ENCODE results near the gene PSMD10. TPM values are rescaled to one million over a fixed set of nuclear protein-coding genes. Genes with fewer than 3 reads are reported as not detected.

The PSMD10 gene
- polyA plus RNA-seq, 4 donors = 64.1 to 85.2 (median 78.5) TPM

DNA sequence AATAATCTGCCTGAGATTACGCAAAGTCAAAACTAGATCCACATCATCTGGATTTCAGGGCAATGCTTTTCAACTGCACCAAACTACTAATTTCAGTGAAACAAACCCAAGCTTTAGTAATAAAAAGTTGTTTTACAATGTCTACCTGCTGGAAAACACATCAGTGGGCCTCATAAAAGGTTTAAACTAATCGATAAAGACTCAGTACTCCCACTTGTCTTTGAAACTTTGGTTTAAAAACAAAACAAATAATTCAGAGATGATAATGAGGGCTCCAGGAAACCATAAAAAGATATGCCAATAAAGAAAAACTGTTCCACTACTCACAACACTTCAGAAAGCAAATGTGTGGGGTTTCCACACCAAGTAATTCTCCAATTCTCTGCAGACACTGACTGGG lies 10.2 kb downstream of the PSMD10 start:
- no peak for DNase-seq (ENCODE audit: low read depth in 4 of 4, low spot score in 2 of 4)

DNA sequence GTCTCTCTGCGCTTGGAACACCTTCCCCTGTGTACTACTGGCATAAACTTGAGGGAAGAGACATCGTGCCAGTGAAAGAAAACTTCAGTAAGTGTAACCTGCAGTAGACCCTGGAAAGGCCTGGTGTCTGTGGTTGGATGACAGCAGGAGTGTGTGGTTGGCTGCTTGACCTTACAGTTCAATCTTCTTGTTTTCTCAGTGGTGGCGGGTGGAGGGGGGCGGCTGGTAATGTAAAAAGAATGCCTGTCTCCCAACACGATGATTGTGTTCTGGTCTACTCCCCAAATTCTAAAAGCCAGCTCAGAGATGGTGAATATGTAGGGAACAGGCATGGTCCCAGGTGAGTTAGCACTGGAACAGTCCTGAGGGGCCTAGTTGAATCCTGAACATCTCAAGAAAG lies 18.6 kb downstream of the PSMD10 start:
- no peak for DNase-seq (ENCODE audit: low read depth in 4 of 4, low spot score in 2 of 4)

DNA sequence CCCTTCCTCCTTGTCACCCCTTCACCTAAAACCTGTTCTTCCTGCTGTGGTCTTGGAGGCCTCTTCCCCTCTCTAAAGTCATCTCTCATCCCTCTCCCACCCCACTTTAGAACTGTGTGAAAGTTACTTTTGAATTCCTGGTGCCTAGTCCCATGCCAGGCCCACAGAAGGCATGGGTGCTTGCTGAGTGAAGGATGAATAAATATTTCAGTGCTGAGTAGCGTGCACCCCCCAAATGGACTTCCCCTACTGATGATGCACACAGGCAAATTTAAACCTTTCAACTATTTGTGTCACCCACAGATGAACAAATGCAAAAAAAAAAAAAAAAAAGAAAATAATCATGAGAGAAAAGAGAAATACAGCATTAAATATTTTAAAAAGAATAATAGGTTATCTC lies 19.8 kb downstream of the PSMD10 start:
- no peak for DNase-seq (ENCODE audit: low read depth in 4 of 4, low spot score in 2 of 4)

DNA sequence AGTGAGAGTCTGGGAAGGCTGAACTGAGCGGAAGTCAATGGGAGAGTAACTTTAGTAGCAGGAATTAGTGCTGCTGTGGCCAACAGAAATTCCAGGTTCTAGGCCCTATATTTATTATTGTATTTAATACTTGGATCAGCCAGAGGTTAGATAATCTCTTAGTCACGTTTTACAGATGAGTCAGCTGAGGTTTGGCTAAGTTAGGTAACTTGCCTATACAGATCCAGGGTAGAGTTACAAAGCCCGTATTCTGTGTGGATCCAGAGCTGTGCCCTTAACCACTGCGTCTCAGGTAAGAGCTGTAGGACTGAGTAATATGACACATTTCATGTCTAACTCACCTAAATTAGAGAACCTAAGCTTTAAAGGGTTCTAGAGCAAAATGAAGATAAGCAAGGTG lies 20.5 kb downstream of the PSMD10 start:
- DNase-seq (ENCODE audit: low read depth in 4 of 4, low spot score in 2 of 4) = no peak

DNA sequence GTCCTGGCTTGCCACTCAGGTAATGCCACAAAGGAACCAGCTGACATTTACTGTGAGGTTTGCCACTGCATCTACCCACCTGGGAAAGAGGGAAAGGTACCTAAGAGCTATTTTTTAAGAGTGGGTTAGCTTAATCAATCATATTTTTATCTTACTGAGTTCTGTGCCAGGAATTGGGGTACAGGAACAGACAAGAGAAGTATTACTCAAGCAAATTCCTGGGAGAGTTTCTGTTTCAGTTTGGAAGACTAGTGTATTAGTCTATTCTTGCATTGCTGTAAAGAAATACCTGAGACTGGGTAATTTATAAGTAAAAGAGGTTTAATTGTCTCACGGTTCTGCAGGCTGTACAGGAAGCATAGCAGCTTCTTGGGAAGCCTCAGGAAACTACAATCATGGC lies 23.2 kb downstream of the PSMD10 start:
- no peak for DNase-seq (ENCODE audit: low read depth in 4 of 4, low spot score in 2 of 4)

DNA sequence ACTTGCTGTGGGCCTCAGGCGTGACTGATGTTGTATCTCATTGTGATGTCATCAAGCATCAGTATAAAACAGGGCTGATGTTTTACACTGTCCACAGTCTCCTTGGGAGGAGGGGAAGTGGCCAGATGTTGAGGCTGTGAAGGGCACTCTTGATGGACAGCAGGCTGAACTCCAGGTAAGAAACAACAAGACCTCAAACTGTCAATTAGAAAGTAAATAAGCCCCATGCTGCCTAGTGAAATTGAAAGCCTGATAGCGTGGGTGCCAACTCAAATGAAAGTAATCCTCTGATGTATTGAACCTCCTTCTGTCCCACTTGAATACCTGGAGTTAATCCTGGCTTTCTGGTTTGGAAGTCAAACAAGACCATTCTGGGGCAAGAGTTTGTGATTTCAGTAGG lies 26.7 kb downstream of the PSMD10 start:
- no peak for DNase-seq (ENCODE audit: low read depth in 4 of 4, low spot score in 2 of 4)

DNA sequence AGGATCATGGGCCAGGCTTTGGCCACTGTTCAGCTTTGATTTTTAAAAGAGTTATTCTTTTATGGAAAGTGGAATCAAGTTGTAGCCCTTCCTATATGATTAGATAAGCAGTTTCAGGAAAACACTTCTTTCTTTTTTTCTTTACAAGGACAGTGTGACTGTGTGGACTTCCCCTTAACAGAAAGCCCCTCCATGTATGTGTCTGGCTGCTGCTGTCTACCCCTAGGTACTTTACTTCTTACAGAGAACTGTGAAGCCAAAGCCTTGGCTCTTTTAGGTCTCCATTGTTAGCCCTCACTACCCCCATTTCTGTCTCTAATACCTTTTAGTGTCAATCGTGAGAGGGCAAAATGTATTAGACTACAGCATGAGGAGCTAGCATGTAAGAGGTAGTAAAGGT lies 27.3 kb downstream of the PSMD10 start:
- no peak for DNase-seq (ENCODE audit: low read depth in 4 of 4, low spot score in 2 of 4)

DNA sequence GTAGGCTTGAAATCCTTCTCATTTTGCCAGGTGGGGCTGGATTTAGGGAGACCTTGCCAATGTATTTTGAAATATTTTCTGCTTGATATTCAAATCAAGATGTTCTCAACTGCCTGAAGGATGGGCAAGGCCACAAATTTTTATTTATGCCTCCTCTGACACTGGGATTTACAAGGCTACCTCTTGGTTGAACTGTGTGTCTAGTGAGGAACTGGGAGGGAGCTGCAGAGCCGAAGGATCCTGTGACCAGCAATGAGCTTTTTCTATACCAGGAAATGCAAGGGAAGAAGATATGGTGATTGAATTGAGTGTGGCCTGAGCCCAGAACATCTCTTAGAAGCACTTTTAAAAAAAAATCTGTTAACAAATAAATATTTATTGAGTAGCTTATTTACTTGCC lies 31.5 kb downstream of the PSMD10 start:
- no peak for DNase-seq (ENCODE audit: low read depth in 4 of 4, low spot score in 2 of 4)

DNA sequence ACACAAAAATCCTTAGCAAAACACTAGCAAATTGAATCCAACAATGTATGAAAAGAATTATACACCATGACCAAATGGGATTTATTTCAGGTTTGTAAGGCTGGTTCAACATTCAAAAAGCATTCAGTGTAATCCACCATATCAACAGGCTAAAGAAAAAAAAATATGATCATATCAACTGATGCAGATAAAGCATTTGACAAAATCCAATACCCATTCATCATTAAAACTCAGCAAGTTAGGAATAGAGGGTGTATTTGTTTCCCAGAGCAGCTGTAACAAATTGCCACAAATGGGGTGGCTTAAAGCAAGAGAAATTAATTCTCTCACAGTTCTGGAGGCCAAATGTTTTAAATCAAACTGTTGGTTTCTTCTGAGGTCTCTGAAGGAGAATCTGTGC lies 35.8 kb downstream of the PSMD10 start:
- DNase-seq (ENCODE audit: low read depth in 4 of 4, low spot score in 2 of 4) = no peak

DNA sequence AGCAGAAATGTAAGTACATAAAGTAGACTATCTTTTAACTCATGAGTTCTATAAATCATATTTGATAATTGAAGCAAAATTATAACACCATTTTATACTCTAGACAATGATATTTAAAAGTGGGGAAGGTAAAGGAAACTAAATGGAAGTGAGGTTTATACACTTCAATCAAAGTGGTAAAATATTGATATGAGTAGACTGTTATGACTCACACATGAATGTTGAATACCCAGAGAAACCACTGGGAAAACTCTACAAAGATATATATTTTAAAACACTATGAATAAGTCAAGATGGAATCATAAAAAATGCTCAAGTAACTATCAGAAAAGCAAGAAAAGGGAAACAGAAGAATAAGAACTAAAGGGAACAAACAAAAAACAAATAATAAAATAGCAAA lies 38.1 kb downstream of the PSMD10 start:
- no peak for DNase-seq (ENCODE audit: low read depth in 4 of 4, low spot score in 2 of 4)

DNA sequence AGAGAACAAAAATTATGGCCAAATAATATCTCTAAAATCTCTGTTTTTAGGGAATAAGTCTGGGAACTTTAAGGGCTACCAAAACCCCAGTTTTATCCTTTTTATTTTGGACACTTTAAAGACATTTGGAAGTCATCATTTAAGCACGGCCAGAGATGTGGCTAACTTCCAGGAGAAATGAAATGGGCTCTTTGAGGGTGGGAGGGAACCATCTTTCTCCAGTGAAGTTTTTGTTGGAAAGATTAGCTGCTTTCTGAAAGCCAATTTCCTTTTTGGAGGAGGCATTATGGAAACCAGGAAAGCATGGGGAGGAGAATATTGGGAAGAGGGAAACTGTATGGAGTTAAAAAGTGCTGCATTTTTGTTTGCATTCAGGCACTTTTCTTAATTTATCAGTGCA lies 41.7 kb downstream of the PSMD10 start:
- DNase-seq (ENCODE audit: low read depth in 4 of 4, low spot score in 2 of 4) = no peak

DNA sequence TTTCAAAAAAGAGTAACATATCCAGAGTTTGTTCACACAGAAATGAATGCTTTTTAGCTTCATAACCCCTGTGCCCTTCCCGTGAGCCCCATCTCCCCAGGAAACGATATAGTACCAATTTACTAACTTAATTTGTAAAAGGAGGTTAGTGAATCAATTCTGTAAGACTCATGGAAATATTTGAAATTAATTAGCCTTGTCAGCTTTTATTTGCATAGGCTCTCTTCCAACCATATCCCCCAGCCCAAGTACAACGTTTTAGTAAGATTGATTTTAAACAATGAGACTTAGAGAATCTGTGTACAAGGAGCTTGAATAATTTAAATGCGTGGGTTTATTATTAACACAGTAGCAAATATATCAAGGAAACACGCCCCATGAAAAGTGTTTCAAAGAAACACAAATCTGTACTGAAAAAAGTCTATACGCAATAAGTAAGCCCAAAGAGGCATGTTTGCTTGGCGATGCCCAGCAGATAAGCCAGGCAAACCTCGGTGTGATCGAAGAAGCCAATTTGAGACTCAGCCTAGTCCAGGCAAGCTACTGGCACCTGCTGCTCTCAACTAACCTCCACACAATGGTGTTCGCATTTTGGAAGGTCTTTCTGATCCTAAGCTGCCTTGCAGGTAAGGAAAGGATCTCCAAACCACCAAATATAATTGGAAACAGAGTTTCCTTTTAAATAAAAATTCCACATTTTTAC lies 46.6 kb downstream of the PSMD10 start, which contains the start of gene VSIG1:
Gene VSIG1 (plus strand): TSS at position 512 of the 703 bp plus-strand sequence. CDS start 66 bp downstream, at position 578.
- DNase-seq (ENCODE audit: low read depth in 4 of 4, low spot score in 2 of 4) = no peak

DNA sequence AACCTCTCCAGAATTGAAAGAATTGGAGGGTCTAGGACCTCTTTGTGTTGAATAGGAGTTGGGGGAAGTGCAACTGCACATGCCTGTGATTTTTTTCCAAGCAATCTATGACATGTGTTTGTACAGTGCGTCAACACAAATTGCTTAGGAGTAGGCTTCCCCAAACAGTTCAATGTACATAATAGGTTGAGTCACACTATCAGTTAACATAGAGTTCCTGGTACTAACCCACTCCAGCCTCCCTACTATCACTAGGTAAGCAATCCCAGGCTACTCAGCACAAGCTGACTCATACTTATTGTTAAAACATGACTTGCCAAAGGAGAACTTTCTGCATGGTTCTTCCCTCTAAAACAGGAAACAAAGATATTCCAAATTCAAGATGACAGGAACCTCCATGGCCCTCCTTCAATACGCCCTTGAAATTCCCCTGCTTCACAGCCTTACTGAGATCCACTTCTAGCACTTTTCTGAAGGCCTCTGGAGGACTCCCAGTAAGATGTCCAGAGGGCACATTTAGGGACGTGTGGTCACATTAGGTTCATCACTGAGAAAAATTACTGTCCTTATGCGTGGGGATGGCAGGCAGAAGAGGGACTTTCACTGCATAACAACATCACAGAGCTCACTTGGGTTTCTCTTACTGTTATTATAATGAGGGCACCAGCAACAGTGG lies 54.9 kb downstream of the PSMD10 start:
- DNase-seq (ENCODE audit: low read depth in 4 of 4, low spot score in 2 of 4) = no peak

DNA sequence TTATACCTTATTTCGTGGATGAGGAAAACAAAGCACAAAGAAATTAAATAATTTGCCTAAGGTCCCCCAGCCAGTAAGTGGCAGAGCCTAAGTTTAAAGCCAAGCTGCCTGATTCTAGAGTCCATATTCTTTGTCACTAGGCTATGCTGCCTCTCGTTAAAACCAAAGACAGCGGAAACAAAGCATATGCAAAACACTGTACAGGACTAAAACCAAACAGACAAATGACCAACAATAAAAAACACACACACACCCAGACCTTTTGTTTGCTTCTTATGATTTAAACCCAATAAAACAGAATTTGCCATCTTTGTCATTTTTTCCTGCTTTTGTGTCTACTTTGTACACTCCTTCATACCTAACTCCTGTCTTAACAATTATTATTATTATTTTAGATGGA lies 56.6 kb downstream of the PSMD10 start:
- DNase-seq (ENCODE audit: low read depth in 4 of 4, low spot score in 2 of 4) = no peak

Other genes starting within 250 kb of the PSMD10 start
- not detected for gene TEX13B, start 109.2 kb downstream of the PSMD10 start, polyA plus RNA-seq (ENCODE audit: insufficient read length in 4 of 4)
- 1 to 10 TPM in 1 of 4 donors, under 1 TPM in 3; 0.73 to 1.5 (median 0.99) TPM for gene VSIG1, start 46.5 kb downstream of the PSMD10 start, polyA plus RNA-seq (ENCODE audit: insufficient read length in 4 of 4)
- gene ATG4A, start 236 bp upstream of the PSMD10 start, polyA plus RNA-seq (ENCODE audit: insufficient read length in 4 of 4) = 10 to 100 TPM; 11.8 to 13.5 (median 12.3) TPM

Data from left renal cortex interstitium (tissue), 4 donors.